Naive B cell (primary cell): ENCODE measurements around the gene DPY19L1. TPM values are rescaled to one million over a fixed set of nuclear protein-coding genes. Genes with fewer than 3 reads are reported as not detected.
"Not testable (repeated sequence)": the region's sequence is repeated elsewhere in the genome, so short reads cannot be mapped to it uniquely, and the experiment has no call there.

ENCODE experiments used
- ATAC-seq, 2 donors: fragments of 150-1000 bp; cut with Tn5 transposase; 2 replicates each; pipeline ENCODE4 v1.10.0; 2021; ENCODE audit warnings: low read depth in 2 of 2, mild to moderate bottlenecking in 2 of 2, moderate library complexity in 2 of 2
- DNase-seq: peaks from one replicate; pipeline ENCODE4 v3.0.0; 2022
- H3K27ac Mint-ChIP-seq, 6 donors: one replicate each; pipeline ENCODE4 v1.8.0; 2020 to 2022; ENCODE audit warnings: mild to moderate bottlenecking in 6 of 6, mixed read lengths in 6 of 6, moderate library complexity in 5 of 6, inconsistent platforms in 2 of 6
- H3K27me3 Mint-ChIP-seq, 3 donors: one replicate each; pipeline ENCODE4 v1.8.0; 2021 to 2022; ENCODE audit warnings: mixed read lengths in 3 of 3, mild to moderate bottlenecking in 1 of 3
- H3K36me3 Mint-ChIP-seq, 2 donors: one replicate each; pipeline ENCODE4 v1.8.0; 2020 to 2022; ENCODE audit warnings: mixed read lengths in 2 of 2, inconsistent platforms in 1 of 2, mild to moderate bottlenecking in 1 of 2
- H3K4me1 Mint-ChIP-seq, 3 donors: one replicate each; pipeline ENCODE4 v1.8.0; 2020 to 2022; ENCODE audit warnings: mixed read lengths in 3 of 3, inconsistent platforms in 1 of 3, mild to moderate bottlenecking in 1 of 3, moderate library complexity in 1 of 3
- H3K4me3 Mint-ChIP-seq, 8 donors: one replicate each; pipeline ENCODE4 v1.8.0; 2020 to 2022; ENCODE audit warnings: mild to moderate bottlenecking in 8 of 8, mixed read lengths in 8 of 8, moderate library complexity in 8 of 8, inconsistent platforms in 2 of 8
- H3K9me3 Mint-ChIP-seq, 7 donors: one replicate each; pipeline ENCODE4 v1.8.0; 2020 to 2022; ENCODE audit warnings: mixed read lengths in 7 of 7, mild to moderate bottlenecking in 5 of 7, inconsistent platforms in 2 of 7, moderate library complexity in 1 of 7
- polyA plus RNA-seq, 6 donors: library from polyadenylated mRNA; unstranded; fragments of 300-500 nt; fragmentation: Illumina TruSeq; gene quantifications; one replicate each; pipeline ENCODE4 v1.2.3, GENCODE V29; 2021; ENCODE audit warnings: low read depth in 6 of 6

DPY19L1 gene
- polyA plus RNA-seq, result 1 to 10 TPM in 5 of 6 donors, under 1 TPM in 1; 0.60 to 2.1 (median 1.3) TPM

DNA sequence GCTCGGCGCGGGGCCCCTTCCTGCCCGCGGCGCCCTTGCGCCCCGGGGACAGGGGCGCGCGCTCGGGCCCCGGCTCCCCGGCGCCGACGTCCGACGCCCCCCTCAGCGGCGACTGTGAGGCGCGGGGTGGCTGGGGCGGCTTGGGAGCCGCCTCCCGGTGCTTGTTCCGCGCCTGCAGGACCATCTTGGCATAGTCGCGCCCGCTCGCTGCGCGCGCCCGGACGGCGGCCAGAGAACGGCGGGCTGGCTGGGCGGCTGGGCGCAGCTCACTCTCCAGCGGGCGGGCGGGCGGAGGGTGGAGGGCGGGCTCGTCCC lies at the start of gene DPY19L1:
Gene DPY19L1, minus strand, starts transcription at position 275 of the 315 bp plus-strand sequence. Its CDS starts 91 bp downstream, at position 184.
- Mint-ChIP-seq H3K4me1 (peaks cover 14 to 31% (median 30%) of the 10 kb centered on the region in 3 donors), H3K27me3 (peaks cover 0 to 9% (median under 1%) of the 10 kb centered on the region in 3 donors), H3K27ac (peak within 1 kb of the TSS; percentile 81 to 97 (median 94)), H3K4me3 (peak within 1 kb of the TSS; percentile 91 to 99 (median 97)), H3K9me3 (no peaks in the 10 kb centered on the region), H3K36me3 (no peaks in the 10 kb centered on the region)
- ATAC-seq (no peak), DNase-seq (no peak)

DNA sequence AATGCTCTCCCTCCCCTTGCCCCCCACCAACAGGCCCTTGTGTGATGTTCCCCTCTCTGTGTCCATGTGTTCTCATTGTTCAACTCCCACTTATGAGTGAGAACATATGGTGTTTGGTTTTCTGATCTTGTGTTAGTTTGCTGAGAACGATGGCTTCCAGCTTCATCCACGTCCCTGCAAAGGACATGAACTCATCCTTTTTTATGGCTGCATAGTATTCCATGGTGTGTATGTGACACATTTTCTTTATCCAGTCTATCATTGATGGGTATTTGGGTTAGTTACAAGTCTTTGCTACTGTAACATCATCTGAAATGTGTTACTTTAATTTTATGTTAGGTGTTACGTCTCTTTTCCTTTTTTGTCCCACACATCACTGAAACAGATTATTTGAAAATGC lies 42.2 kb upstream of the DPY19L1 start:
- not testable (repeated sequence) for ATAC-seq, H3K27ac Mint-ChIP-seq, H3K36me3 Mint-ChIP-seq, H3K4me3 Mint-ChIP-seq, H3K9me3 Mint-ChIP-seq, H3K4me1 Mint-ChIP-seq, DNase-seq
- peaks cover 0 to 11% (median 5%) of the 10 kb centered on the region in 3 donors for H3K27me3 Mint-ChIP-seq

DNA sequence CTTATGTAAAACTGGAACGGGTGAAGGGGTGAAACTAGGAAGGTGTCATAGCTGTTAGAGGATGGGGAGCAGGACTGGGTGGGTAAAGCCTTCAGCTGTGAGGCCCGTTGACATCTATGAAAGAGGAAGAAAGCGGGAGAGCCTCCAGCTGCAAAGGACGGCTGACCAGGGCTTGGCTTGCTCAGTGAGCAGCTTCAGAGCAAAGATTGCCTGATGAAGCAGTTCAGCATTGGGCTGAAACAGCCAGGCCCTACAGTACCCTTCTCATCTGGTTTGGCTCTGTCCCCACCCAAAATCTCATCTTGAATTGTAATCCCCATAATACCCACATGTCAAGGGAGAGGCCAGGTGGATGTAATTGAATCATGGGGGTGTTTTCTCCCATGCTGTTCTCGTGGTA lies 36.7 kb upstream of the DPY19L1 start:
- not testable (repeated sequence) for H3K4me1 Mint-ChIP-seq, H3K4me3 Mint-ChIP-seq

DNA sequence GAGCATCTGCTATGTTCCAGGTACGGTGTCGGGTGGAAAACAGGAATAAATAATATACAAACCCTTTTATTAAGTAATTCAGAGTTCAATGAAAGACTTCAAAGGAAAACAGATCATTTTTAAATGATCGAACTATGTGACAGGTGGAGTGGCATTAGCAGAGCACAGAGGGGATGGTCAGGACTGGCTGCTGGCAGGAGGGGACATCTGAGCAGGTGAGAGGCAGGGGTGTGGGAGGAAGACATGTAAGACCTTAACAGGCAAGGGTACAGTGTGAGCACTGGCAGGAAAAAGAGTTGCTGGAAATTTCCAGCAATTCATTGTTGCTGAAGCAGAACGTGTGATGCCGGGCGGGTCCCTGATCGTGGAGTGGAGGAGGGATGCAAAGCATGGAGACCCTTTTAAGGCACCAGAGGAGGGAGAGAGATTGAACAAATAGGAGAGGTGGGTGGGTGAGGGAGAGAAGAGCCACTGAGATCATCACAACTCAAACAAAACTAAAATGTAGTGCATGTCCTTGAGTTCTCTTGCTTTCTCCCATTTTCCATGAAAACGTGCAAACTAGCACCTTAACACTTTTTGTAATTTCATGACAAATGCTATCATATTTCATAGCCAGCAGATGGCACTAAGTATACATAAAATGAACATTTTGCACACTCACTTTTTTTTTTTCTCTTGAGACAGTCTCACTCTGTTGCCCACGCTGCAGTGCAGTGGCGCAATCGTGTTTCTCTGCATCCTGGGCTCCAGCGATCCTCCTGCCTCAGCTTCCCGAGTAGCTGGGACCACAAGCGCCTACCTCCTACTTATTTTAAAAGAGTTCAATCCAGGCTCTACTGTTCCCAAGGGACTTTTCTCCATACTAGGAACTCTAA lies 35.9 kb upstream of the DPY19L1 start:
- not testable (repeated sequence) for H3K4me1 Mint-ChIP-seq, H3K4me3 Mint-ChIP-seq, H3K9me3 Mint-ChIP-seq, H3K36me3 Mint-ChIP-seq
- ATAC-seq (peak; percentile 43 to 55), DNase-seq (peak; percentile 15)
- Mint-ChIP-seq H3K27ac (peak overlapping the region in 1 of 6 donors; percentile 75), H3K27me3 (peaks cover 8 to 63% (median 35%) of the 10 kb centered on the region in 3 donors)

More for the DNA sequence above, 36.7 kb upstream of the DPY19L1 start:
- not testable (repeated sequence) for DNase-seq, H3K36me3 Mint-ChIP-seq, ATAC-seq, H3K27ac Mint-ChIP-seq, H3K9me3 Mint-ChIP-seq
- peaks cover 8 to 55% (median 29%) of the 10 kb centered on the region in 3 donors for H3K27me3 Mint-ChIP-seq

DNA sequence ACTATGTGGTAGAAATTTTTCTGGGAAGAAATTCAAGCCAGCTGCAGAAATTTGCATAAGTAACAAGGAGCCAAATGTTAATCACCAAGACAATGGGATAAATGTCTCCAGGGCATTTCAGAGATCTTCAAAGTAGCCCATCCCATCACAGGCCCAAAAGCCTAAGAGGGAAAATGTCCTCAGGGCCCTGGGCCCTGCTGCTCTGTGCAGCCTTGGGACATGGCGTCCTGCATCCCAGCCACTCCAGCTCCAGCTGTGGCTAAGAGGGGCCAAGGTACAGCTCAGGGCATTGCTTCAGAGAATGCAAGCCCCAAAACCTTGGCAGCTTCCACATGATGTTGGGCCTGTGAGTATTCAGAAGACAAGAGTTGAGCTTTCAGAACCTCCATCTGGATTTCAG lies 31.8 kb upstream of the DPY19L1 start:
- peak overlapping the region in 1 of 6 donors; percentile 39 for H3K27ac Mint-ChIP-seq
- H3K4me1 Mint-ChIP-seq, H3K4me3 Mint-ChIP-seq, H3K9me3 Mint-ChIP-seq, ATAC-seq, H3K36me3 Mint-ChIP-seq, DNase-seq: not testable (repeated sequence)
- H3K27me3 Mint-ChIP-seq, result peaks cover 12 to 55% (median 45%) of the 10 kb centered on the region in 3 donors

DNA sequence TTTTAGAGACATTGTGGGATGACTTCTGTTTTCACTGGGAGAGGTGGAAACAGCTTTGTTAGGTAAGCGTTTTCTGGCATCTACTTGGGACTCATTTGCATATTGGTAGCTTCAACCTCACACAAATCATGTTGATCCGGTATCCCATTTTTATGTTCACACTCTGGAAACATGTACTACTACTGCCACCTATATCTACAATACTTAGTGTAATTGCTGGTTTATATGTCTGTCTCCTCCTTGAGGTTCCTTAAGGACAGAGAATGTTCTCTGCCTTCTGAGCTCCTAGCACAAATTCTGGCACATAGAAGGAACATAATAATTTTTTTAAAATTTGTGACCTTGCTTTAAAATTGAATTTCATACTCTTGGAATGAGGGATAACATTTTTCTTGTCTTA lies 28.1 kb upstream of the DPY19L1 start:
- H3K27ac Mint-ChIP-seq, H3K36me3 Mint-ChIP-seq, H3K4me3 Mint-ChIP-seq, DNase-seq, H3K4me1 Mint-ChIP-seq, ATAC-seq, H3K9me3 Mint-ChIP-seq: not testable (repeated sequence)
- peaks cover 10 to 36% (median 24%) of the 10 kb centered on the region in 3 donors for H3K27me3 Mint-ChIP-seq

DNA sequence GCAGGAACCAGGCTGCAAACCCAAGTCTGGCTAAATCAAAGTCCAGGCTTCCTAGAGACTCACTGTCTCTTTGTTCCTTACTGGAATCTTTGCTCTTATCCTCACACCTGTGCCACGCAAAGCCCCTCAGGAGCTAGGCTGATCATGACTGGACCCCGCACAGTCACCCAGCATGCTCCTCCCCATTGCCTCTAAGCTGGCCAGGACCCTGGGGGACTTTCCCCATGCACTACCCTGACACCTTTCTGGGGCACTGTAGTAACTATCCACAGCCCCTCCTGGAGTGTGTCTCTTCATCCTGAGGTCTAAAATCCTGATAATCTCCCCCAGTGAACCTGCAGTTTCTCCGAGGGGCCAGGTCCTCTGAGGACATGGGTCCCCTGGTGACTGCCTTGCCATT lies 21.3 kb upstream of the DPY19L1 start:
- not testable (repeated sequence) for H3K4me1 Mint-ChIP-seq, H3K36me3 Mint-ChIP-seq, ATAC-seq, H3K27ac Mint-ChIP-seq, H3K9me3 Mint-ChIP-seq, DNase-seq, H3K4me3 Mint-ChIP-seq
- H3K27me3 Mint-ChIP-seq, result peaks cover 22 to 25% (median 25%) of the 10 kb centered on the region in 3 donors

DNA sequence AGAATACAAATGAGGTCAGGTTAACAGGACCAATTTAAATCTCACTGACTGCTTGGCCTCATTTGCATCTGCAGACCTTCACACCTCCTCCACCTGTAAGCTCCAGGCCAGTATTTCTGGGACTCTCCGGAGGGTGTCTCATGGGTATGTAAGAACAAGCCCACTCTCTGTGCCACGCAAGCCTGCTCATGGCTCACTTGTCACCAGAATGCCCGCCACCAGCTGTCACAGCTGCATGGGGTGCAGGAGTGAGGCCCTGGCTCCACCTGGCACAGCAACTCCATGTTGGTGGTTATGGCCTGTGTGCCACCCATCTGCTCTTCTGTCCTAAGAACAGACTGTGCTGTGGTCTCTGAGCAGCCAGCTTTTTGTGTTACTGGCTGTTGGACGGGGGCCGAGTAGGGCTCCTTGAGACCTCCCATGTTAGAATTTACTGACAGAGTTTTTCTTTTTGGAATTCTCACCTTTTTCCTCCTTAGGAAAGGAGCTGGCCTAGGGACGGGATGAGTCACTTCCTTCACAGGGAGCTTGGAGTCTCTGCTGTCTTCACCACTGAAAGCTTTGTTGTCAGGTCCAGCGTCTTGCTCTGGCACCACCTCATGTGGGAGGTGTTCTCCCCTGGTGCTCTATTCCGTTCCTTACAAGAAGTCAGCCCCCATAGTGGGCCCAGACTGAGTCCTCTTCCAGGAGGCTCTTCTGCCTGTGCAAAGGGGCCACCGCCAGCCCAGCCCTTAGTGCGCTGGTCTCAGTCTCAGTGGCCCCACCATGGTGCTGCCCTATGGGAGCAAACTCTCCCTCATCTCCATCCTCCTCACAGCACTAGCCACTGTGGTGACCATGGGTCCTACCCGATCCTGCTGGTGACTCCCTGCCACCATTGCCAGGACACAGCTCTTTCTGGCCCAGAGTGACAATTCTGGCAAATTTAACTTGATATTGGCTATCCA lies 20.5 kb upstream of the DPY19L1 start:
- not testable (repeated sequence) for H3K9me3 Mint-ChIP-seq, ATAC-seq
- peak overlapping the region in 1 of 6 donors; percentile 76 for H3K27ac Mint-ChIP-seq

DNA sequence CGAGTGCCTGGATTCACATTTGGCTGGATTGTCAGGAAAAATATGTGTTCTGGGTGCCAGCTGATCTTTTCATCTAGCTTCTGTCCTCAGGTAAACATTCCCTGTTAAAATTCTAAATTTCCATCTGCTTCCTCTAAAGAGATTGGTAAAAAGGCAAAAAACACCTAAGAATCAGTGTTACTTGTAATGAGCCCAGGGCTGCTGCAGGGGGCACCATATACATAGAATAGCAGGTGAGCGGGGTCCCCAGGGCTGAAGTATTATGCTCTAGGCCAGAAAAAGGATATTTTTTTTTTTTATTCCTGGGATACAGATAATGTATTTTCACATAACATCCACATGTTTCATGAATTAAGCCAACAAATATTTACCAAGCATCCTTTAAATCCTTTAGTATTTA lies 18.4 kb upstream of the DPY19L1 start:
- H3K27ac Mint-ChIP-seq, H3K4me3 Mint-ChIP-seq, DNase-seq, H3K4me1 Mint-ChIP-seq, H3K36me3 Mint-ChIP-seq, ATAC-seq, H3K9me3 Mint-ChIP-seq: not testable (repeated sequence)
- H3K27me3 Mint-ChIP-seq, result peaks cover 34 to 42% (median 36%) of the 10 kb centered on the region in 3 donors

More for the DNA sequence above, 20.5 kb upstream of the DPY19L1 start:
- H3K4me1 Mint-ChIP-seq, DNase-seq, H3K36me3 Mint-ChIP-seq: not testable (repeated sequence)
- H3K27me3 Mint-ChIP-seq, result peaks cover 29 to 30% (median 30%) of the 10 kb centered on the region in 3 donors
- H3K4me3 Mint-ChIP-seq, result peak overlapping the region in 1 of 8 donors; percentile 18

DNA sequence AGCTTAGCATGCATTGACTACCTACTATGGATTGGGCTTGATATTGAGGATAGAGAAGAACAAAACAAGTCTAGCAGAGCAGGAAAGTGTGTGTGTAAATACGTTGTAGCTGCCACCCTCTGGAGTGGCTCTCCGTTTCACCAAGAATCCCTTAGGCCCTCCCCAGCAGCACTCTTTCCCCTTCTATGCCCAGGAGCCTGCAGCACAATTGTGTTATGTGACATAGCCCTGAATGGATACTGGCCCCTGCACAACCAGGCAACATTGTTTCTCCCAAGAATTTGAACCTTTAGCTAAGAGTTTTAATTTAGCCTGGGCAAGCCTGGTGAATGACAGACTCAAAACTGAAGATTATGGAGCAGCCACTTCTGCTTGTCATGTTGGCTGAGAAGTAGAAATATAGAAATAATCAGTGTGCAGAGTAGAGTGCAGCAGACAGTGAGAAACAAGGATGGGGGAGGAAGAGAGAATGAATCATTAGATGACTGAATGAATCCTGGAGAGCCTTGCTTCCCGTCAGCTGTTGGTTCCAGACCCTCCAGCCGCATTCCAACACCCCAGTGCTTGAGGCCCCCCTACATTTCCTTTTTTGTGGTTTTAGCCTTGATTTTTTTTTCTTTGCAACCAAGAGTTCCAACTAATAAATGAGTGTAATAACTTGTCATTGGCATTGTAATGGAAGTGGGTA lies 16.3 kb upstream of the DPY19L1 start:
- not testable (repeated sequence) for ATAC-seq, DNase-seq, H3K4me1 Mint-ChIP-seq, H3K4me3 Mint-ChIP-seq, H3K9me3 Mint-ChIP-seq, H3K27ac Mint-ChIP-seq, H3K36me3 Mint-ChIP-seq
- H3K27me3 Mint-ChIP-seq, result peaks cover 32 to 39% (median 32%) of the 10 kb centered on the region in 3 donors

DNA sequence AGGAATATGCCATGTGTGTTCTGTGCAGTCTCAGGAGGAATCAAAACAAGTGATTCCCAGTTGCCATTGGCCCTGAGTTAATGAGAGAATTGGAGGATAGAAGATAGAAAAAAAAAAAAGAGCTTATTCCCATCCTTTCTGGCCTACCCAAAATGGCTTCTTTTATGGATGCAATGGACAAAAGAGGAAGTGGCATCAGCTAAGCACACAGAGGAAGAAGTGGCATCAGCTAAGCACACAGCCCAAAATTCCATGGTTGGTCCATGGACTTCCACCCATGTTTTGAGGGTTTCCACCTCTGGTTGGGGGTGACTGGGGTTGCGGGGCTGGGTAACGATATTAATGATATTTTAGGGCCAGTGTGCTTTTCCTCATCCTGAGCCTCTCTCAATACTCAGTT lies 11.1 kb upstream of the DPY19L1 start:
- H3K36me3 Mint-ChIP-seq, H3K4me3 Mint-ChIP-seq, H3K27ac Mint-ChIP-seq, DNase-seq, H3K9me3 Mint-ChIP-seq, H3K4me1 Mint-ChIP-seq, ATAC-seq: not testable (repeated sequence)
- H3K27me3 Mint-ChIP-seq, result peaks cover 24 to 56% (median 46%) of the 10 kb centered on the region in 3 donors

DNA sequence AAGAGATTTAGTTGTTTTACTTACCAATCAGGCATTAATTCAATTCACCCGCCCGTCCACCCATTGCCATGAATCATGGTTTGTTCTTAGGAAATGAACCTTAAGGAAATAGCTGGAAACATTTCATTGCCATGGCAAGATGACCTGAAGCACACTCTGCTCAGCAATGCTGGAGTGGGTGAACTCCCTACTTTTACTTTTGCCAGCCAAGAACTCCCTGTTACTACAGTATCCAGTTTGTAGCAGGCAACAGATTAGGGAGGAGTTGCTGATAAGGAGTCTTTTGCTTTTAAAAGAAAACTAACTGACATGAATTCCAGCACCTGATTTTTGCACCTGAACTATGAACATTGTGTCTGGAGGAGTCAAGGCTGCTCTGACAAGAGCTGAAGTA lies 10.6 kb upstream of the DPY19L1 start:
- not testable (repeated sequence) for H3K4me3 Mint-ChIP-seq, H3K27ac Mint-ChIP-seq, H3K9me3 Mint-ChIP-seq, ATAC-seq, DNase-seq, H3K36me3 Mint-ChIP-seq, H3K4me1 Mint-ChIP-seq
- H3K27me3 Mint-ChIP-seq, result peaks cover 24 to 56% (median 49%) of the 10 kb centered on the region in 3 donors
